IMR-90 (cell line): ENCODE results near the gene MSMO1. TPM values are rescaled to one million over a fixed set of nuclear protein-coding genes. Genes with fewer than 3 reads are reported as not detected.

Experiments used
- ATAC-seq: fragments of 200-7000 bp; cut with Tn5 transposase; 2 replicates; pipeline ENCODE4 v1.9.1; 2020; ENCODE audit warnings: low read depth, mild to moderate bottlenecking, moderate library complexity
- BruUV-seq: library from RNA; stranded (reverse); fragments of 400-500 nt; replicated peaks from 2 replicates; lab custom pipeline; 2021; lab: Mats Ljungman, UMichigan
- CTCF ChIA-PET: fragments of 300-600 bp; formaldehyde crosslinking; extraction: SDS; loops from one replicate; lab custom pipeline; 2021; ENCODE audit warnings: antibody characterized with exemption; lab: Yijun Ruan, JAX
- POLR2A ChIA-PET: fragments of 300-600 bp; sonication (Branson Sonifier 250); formaldehyde crosslinking; loops from one replicate; lab custom pipeline; 2022; ENCODE audit warnings: antibody characterized with exemption; ENCODE audit not compliant: unreplicated experiment; lab: Charles Lee
- DNase-seq: peaks from one replicate; pipeline ENCODE4 v3.0.0; 2013
- H2AFZ ChIP-seq: replicated peaks from 2 replicates; pipeline ENCODE3; 2013; ENCODE audit warnings: low read length, mild to moderate bottlenecking; ENCODE audit not compliant: poor library complexity
- H2AK5ac ChIP-seq: 2 replicates; pipeline ENCODE4 v1.6.1; 2013; ENCODE audit warnings: low read depth, low read length, inconsistent platforms
- H2AK9ac ChIP-seq: replicated peaks from 2 replicates; pipeline ENCODE3; 2013; ENCODE audit warnings: mild to moderate bottlenecking, low read depth, low read length, moderate library complexity; ENCODE audit not compliant: poor library complexity
- H2BK120ac ChIP-seq: 2 replicates; pipeline ENCODE4 v1.6.1; 2013; ENCODE audit warnings: low read depth, low read length, inconsistent platforms
- H2BK15ac ChIP-seq: 3 replicates; pipeline ENCODE4 v1.6.1; 2013; ENCODE audit warnings: low read depth, low read length, inconsistent platforms
- H2BK20ac ChIP-seq: 2 replicates; pipeline ENCODE4 v1.6.1; 2013; ENCODE audit warnings: low read depth, mild to moderate bottlenecking, inconsistent platforms, low read length, moderate library complexity
- H2BK5ac ChIP-seq: 2 replicates; pipeline ENCODE4 v1.6.1; 2013; ENCODE audit warnings: mild to moderate bottlenecking, low read depth, low read length, inconsistent platforms; ENCODE audit not compliant: poor library complexity, severe bottlenecking
- H3K14ac ChIP-seq: replicated peaks from 2 replicates; pipeline ENCODE4 v1.6.1; 2013; ENCODE audit warnings: low read depth, low read length, inconsistent platforms
- H3K18ac ChIP-seq: 2 replicates; pipeline ENCODE4 v1.6.1; 2013; ENCODE audit warnings: low read depth, low read length, control low read depth
- H3K23ac ChIP-seq: 2 replicates; pipeline ENCODE4 v1.6.1; 2013; ENCODE audit warnings: low read depth, low read length, inconsistent platforms
- H3K27ac ChIP-seq: 2 replicates; pipeline ENCODE4 v1.5.1; 2013; ENCODE audit warnings: mild to moderate bottlenecking, control low read depth, low read length; ENCODE audit not compliant: insufficient read depth
- H3K27me3 ChIP-seq: 2 replicates; pipeline ENCODE4 v1.6.1; 2013; ENCODE audit warnings: low read length; ENCODE audit not compliant: control insufficient read depth, insufficient read depth
- H3K36me3 ChIP-seq: 2 replicates; pipeline ENCODE4 v1.6.1; 2013; ENCODE audit warnings: low read length, mixed read lengths; ENCODE audit not compliant: control insufficient read depth, insufficient read depth
- H3K4ac ChIP-seq: 2 replicates; pipeline ENCODE4 v1.6.1; 2013; ENCODE audit warnings: low read depth, low read length, inconsistent platforms
- H3K4me1 ChIP-seq: 2 replicates; pipeline ENCODE4 v1.6.1; 2013; ENCODE audit warnings: low read length, mixed read lengths; ENCODE audit not compliant: control insufficient read depth, insufficient read depth
- H3K4me2 ChIP-seq: 2 replicates; pipeline ENCODE4 v1.6.1; 2013; ENCODE audit warnings: low read depth, mild to moderate bottlenecking, control low read depth, low read length, moderate library complexity
- H3K4me3 ChIP-seq: 2 replicates; pipeline ENCODE4 v1.5.1; 2013; ENCODE audit warnings: low read depth, mild to moderate bottlenecking, control low read depth, low read length, moderate library complexity; ENCODE audit not compliant: insufficient read depth
- H3K56ac ChIP-seq: 2 replicates; pipeline ENCODE4 v1.6.1; 2013; ENCODE audit warnings: low read length, inconsistent platforms; ENCODE audit not compliant: insufficient read depth; ENCODE audit errors: extremely low read depth
- H3K79me1 ChIP-seq, 2 experiments: 2 replicates each; pipeline ENCODE4 v1.6.1; 2013; ENCODE audit warnings: low read length in 2 of 2, inconsistent platforms in 1 of 2, low read depth in 1 of 2
- H3K9ac ChIP-seq: 2 replicates; pipeline ENCODE4 v1.6.1; 2013; ENCODE audit warnings: low read depth, low read length, control low read depth
- H3K9me1 ChIP-seq: 2 replicates; pipeline ENCODE4 v1.6.1; 2013; ENCODE audit warnings: low read length, inconsistent platforms; ENCODE audit not compliant: insufficient read depth
- H3K9me3 ChIP-seq: 2 replicates; pipeline ENCODE4 v1.6.1; 2013; ENCODE audit warnings: low read length; ENCODE audit not compliant: control insufficient read depth, insufficient read depth
- H4K20me1 ChIP-seq: 2 replicates; pipeline ENCODE4 v1.6.1; 2013; ENCODE audit warnings: low read length, inconsistent platforms; ENCODE audit not compliant: insufficient read depth
- H4K5ac ChIP-seq: 2 replicates; pipeline ENCODE4 v1.6.1; 2013; ENCODE audit warnings: mild to moderate bottlenecking, low read depth, low read length, control low read depth
- H4K8ac ChIP-seq, 2 experiments: 2 replicates each; pipeline ENCODE4 v1.6.1; 2013; ENCODE audit warnings: low read depth in 2 of 2, low read length in 2 of 2, control low read depth in 1 of 2, inconsistent platforms in 1 of 2
- H4K91ac ChIP-seq: 2 replicates; pipeline ENCODE4 v1.6.1; 2013; ENCODE audit warnings: low read depth, low read length, inconsistent platforms; ENCODE audit not compliant: insufficient read depth
- BHLHE40 ChIP-seq: fragments of 150-350 bp; IDR thresholded peaks from 2 replicates; pipeline ENCODE4 v1.6.1; 2016; ENCODE audit warnings: mild to moderate bottlenecking, low read depth, low read length
- CEBPB ChIP-seq: IDR thresholded peaks from 2 replicates; pipeline ENCODE4 v1.6.1; 2012; ENCODE audit warnings: low read depth, low read length, improper control_type of control experiment
- CHD1 ChIP-seq: IDR thresholded peaks from 2 replicates; pipeline ENCODE4 v1.6.1; 2012; ENCODE audit warnings: low read depth, low read length, improper control_type of control experiment
- FOS ChIP-seq: fragments of 150-350 bp; IDR thresholded peaks from 2 replicates; pipeline ENCODE4 v1.6.1; 2016; ENCODE audit warnings: low read depth, low read length
- MAFK ChIP-seq: IDR thresholded peaks from 2 replicates; pipeline ENCODE4 v1.6.1; 2012; ENCODE audit warnings: low read depth, low read length, improper control_type of control experiment
- MAZ ChIP-seq: IDR thresholded peaks from 2 replicates; pipeline ENCODE4 v1.6.1; 2012; ENCODE audit warnings: low read depth, mild to moderate bottlenecking, low read length, improper control_type of control experiment, moderate library complexity, borderline replicate concordance
- MXI1 ChIP-seq: IDR thresholded peaks from 2 replicates; pipeline ENCODE4 v1.6.1; 2012; ENCODE audit warnings: low read depth, mild to moderate bottlenecking, low read length, moderate library complexity, borderline replicate concordance
- NFE2L2 ChIP-seq: fragments of 150-350 bp; IDR thresholded peaks from 2 replicates; pipeline ENCODE4 v1.6.1; 2016; ENCODE audit warnings: low read depth, mild to moderate bottlenecking, low read length
- POLR2A ChIP-seq: IDR thresholded peaks from 2 replicates; pipeline ENCODE4 v1.6.1; 2012; ENCODE audit warnings: mild to moderate bottlenecking, low read depth, low read length
- RAD21 ChIP-seq: IDR thresholded peaks from 2 replicates; pipeline ENCODE4 v1.6.1; 2012; ENCODE audit warnings: low read length, improper control_type of control experiment
- RCOR1 ChIP-seq: IDR thresholded peaks from 2 replicates; pipeline ENCODE4 v1.6.1; 2012; ENCODE audit warnings: mild to moderate bottlenecking, low read length, improper control_type of control experiment; ENCODE audit not compliant: insufficient replicate concordance
- RFX5 ChIP-seq: IDR thresholded peaks from 2 replicates; pipeline ENCODE4 v1.8.0; 2012; ENCODE audit warnings: low read depth, mild to moderate bottlenecking, low read length, moderate library complexity
- SMC3 ChIP-seq: fragments of 150-350 bp; IDR thresholded peaks from 2 replicates; pipeline ENCODE4 v1.6.1; 2016; ENCODE audit warnings: low read depth, mild to moderate bottlenecking, antibody characterized with exemption, low read length, moderate library complexity
- WGBS, 2 experiments: methylation state at CpG; one replicate each; pipeline versions ENCODE4 v1.1.5 to v1.1.7; 2013; ENCODE audit warnings: missing lambda C conversion rate in 2 of 2; ENCODE audit not compliant: insufficient read length in 1 of 2; ENCODE audit errors: extremely low coverage in 2 of 2; 5-methylcytosine and 5-hydroxymethylcytosine counted together
- dilution Hi-C: fragments of 300-500 bp; cut with HindIII; formaldehyde crosslinking; loops from one replicate; pipeline ENCODE4 v1.14.3; 2018; ENCODE audit warnings: low sequenced_read_pairs; ENCODE audit not compliant: unreplicated experiment
- in situ Hi-C: fragments of 300-500 bp; cut with MboI; formaldehyde crosslinking; loops from 3 replicates; pipeline ENCODE4 v1.14.3; 2019; ENCODE audit warnings: low sequenced_read_pairs, inconsistent platforms, mixed read lengths
- intact Hi-C: fragments of 100-400 bp; cut with micrococcal nuclease; formaldehyde crosslinking; loops from 2 replicates; pipeline ENCODE4 v1.10.0; 2022
- polyA plus RNA-seq, 3 experiments: library from polyadenylated mRNA; depleted of rRNA; stranded (reverse); fragments of >200 nt; gene quantifications; 2 replicates each; pipeline ENCODE4 v1.2.3, GENCODE V29; 2012; ENCODE audit warnings: low replicate concordance in 1 of 3
- total RNA-seq: library from RNA; depleted of rRNA; stranded (reverse); fragments of >200 nt; gene quantifications from 2 replicates; pipeline ENCODE4 v1.2.3, GENCODE V29; 2012
- TF ChIP-seq, protein P1 (sequence below): conservative IDR thresholded peaks from 2 replicates; pipeline ENCODE4 v1.5.1; 2012; ENCODE audit warnings: mild to moderate bottlenecking, low read depth, low read length, improper control_type of control experiment
- TF ChIP-seq, protein P2 (sequence below): fragments of 150-350 bp; IDR thresholded peaks from 2 replicates; pipeline ENCODE4 v1.6.1; 2016; ENCODE audit warnings: low read depth, mild to moderate bottlenecking, low read length, moderate library complexity, borderline replicate concordance
- TF ChIP-seq, protein P3 (sequence below): fragments of 150-350 bp; IDR thresholded peaks from 2 replicates; pipeline ENCODE4 v1.6.1; 2017; ENCODE audit warnings: mild to moderate bottlenecking, antibody characterized with exemption, low read length, low read depth

MSMO1 gene
- total and polyA plus RNA-seq, 2 of the 4 experiments (the other 2 are of a cell fraction) = 40.1 to 42.1 TPM

DNA sequence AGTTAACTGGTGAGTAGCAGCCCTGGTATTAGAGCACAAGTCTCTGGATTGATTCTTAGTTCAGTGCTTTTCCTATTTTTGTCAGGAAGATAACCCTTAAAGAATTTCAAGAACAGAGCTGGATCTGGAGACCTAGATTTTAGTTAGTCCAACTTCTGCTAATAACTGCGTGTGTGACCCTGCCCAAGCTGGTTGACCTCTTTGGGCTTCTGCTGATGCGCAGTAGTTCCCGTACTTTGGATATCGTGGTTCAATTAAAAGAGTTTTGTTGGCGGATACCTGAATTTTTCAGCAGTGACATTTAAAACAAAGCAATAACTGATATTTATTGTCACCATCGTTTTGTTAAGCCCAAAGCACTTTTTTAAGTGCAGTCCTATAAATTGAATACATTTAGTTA, 9.3 kb downstream of the MSMO1 start:
- H2BK15ac ChIP-seq = no peak overlapping the region
- WGBS, 2 experiments = 100% methylated on average over 1 of the region's 6 CpGs; no CpG with 5 or more reads in 1 of the 2 experiments
- CTCF ChIA-PET = no interaction called here
- intact Hi-C loops (no loop called here), in situ Hi-C loops (loop anchor here (25.0 kb wide), 1 partner anchor 124 kb away; the partner anchor contains the start of gene KLHL2), dilution Hi-C loops (no loop called here)
- no TSS peak for BruUV-seq
- no peak overlapping the region for H2BK20ac ChIP-seq
- no peak overlapping the region for H4K91ac ChIP-seq
- no peak overlapping the region for H3K27ac ChIP-seq
- no peaks in the 10 kb centered on the region for H3K9me3 ChIP-seq
- TF ChIP-seq CHD1 (no peak), SMC3 (no peak), RAD21 (no peak), MXI1 (no peak), NFE2L2 (no peak), RFX5 (no peak), POLR2A (no peak), FOS (no peak), BHLHE40 (no peak), RCOR1 (no peak), MAZ (no peak), MAFK (no peak), CEBPB (no peak)
- TF ChIP-seq, protein P1, sequence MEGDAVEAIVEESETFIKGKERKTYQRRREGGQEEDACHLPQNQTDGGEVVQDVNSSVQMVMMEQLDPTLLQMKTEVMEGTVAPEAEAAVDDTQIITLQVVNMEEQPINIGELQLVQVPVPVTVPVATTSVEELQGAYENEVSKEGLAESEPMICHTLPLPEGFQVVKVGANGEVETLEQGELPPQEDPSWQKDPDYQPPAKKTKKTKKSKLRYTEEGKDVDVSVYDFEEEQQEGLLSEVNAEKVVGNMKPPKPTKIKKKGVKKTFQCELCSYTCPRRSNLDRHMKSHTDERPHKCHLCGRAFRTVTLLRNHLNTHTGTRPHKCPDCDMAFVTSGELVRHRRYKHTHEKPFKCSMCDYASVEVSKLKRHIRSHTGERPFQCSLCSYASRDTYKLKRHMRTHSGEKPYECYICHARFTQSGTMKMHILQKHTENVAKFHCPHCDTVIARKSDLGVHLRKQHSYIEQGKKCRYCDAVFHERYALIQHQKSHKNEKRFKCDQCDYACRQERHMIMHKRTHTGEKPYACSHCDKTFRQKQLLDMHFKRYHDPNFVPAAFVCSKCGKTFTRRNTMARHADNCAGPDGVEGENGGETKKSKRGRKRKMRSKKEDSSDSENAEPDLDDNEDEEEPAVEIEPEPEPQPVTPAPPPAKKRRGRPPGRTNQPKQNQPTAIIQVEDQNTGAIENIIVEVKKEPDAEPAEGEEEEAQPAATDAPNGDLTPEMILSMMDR = no peak
- TF ChIP-seq, protein P2, sequence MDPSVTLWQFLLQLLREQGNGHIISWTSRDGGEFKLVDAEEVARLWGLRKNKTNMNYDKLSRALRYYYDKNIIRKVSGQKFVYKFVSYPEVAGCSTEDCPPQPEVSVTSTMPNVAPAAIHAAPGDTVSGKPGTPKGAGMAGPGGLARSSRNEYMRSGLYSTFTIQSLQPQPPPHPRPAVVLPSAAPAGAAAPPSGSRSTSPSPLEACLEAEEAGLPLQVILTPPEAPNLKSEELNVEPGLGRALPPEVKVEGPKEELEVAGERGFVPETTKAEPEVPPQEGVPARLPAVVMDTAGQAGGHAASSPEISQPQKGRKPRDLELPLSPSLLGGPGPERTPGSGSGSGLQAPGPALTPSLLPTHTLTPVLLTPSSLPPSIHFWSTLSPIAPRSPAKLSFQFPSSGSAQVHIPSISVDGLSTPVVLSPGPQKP = no peak
- TF ChIP-seq, protein P3, sequence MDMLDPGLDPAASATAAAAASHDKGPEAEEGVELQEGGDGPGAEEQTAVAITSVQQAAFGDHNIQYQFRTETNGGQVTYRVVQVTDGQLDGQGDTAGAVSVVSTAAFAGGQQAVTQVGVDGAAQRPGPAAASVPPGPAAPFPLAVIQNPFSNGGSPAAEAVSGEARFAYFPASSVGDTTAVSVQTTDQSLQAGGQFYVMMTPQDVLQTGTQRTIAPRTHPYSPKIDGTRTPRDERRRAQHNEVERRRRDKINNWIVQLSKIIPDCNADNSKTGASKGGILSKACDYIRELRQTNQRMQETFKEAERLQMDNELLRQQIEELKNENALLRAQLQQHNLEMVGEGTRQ = no peak
- H4K8ac ChIP-seq = no peak overlapping the region
- no peak for ATAC-seq
- no peak overlapping the region for H4K5ac ChIP-seq
- H4K20me1 ChIP-seq = no peaks in the 10 kb centered on the region
- no peak overlapping the region for H3K4me3 ChIP-seq
- H3K9ac ChIP-seq = no peak overlapping the region
- H3K4me1 ChIP-seq = no peaks in the 10 kb centered on the region
- no peak overlapping the region for H2AK5ac ChIP-seq
- no peak overlapping the region for H2AK9ac ChIP-seq
- H3K79me1 ChIP-seq = peaks cover 0 to 4% of the 10 kb centered on the region in 2 experiments; a peak in 2 of 4 replicates
- no peak overlapping the region for H2AFZ ChIP-seq
- no peak overlapping the region for H3K18ac ChIP-seq
- POLR2A ChIA-PET = no interaction called here
- no peaks in the 10 kb centered on the region for H3K27me3 ChIP-seq
- no peak overlapping the region for H3K14ac ChIP-seq
- no peak overlapping the region for H2BK5ac ChIP-seq
- H3K4ac ChIP-seq = no peak overlapping the region
- no peak overlapping the region for H2BK120ac ChIP-seq
- H3K36me3 ChIP-seq = peaks cover 1% of the 10 kb centered on the region; the same call in 1 of the 2 replicates
- no peak for DNase-seq
- H3K23ac ChIP-seq = no peak overlapping the region
- no peak overlapping the region for H3K56ac ChIP-seq
- H3K4me2 ChIP-seq = no peak overlapping the region
- H3K9me1 ChIP-seq = no peaks in the 10 kb centered on the region
